ENCODE results near the gene IRF2.
A peak's percentile ranks its signal among the peaks of the same experiment; 100 is the strongest.

The IRF2 gene

DNA sequence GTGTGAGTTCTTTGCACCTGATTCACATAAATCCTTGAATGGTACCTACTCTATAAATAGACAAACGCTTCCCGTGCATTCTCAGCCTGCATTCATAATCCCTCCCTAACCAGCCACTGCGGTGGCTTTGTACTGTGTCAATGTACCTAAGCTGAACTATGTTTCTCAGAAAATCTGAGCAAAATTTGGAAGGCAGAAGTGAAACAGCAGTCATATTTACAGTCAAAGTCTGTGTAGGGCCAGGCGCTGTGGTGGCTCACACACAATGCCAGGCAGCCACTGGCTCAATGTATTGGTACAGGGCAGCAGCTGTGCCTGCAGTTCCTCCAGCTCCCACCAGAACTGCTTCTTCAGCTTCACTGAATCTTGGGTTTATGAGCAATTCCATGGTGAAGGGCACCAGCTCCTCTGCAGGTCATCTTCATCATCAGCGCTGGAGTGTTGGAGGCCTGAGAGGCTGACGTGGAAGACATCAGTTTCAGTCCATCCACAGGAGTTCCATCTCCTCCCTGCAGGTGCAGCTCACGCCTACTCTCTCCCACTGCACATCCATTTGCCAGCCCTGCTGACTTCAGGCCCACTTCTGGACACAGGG lies 32.3 kb upstream of the IRF2 start:
- DNase-seq (ENCODE audit: low read depth): no peak
- no peak overlapping the region for H3K4me3 ChIP-seq (ENCODE audit: control insufficient read depth, low read depth, low read length)
- TF ChIP-seq CTCF (conservative IDR thresholded peaks at IDR 0.05; ENCODE audit: control insufficient read depth, insufficient read depth, low read depth, low read length): no peak

DNA sequence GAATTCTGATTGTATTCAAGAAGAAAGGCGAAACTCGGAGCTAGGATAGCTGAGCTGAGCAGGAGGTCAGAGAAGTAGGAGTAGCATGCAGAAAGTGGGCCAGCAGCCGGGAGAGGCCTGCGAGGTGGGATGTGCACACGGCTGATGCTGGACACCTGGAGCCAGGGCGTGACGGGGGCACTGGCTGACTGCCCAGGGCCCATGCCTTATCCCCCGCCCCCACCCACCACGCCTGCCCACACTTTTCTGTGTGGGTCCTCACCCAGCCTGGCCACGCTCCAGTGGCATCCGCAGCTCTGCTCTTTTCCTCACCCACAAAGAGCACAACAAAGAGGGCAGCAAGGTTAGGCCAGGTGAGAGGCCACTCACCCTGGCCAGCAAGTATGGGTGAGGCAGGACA lies 30.0 kb upstream of the IRF2 start:
- no peak for TF ChIP-seq CTCF (conservative IDR thresholded peaks at IDR 0.05; ENCODE audit: control insufficient read depth, insufficient read depth, low read depth, low read length)
- no peak overlapping the region for H3K4me3 ChIP-seq (ENCODE audit: control insufficient read depth, low read depth, low read length)
- DNase-seq (ENCODE audit: low read depth): no peak

- DNase-seq (ENCODE audit: low read depth): peak; percentile 11
- no peak overlapping the region for H3K4me3 ChIP-seq (ENCODE audit: control insufficient read depth, low read depth, low read length)
- TF ChIP-seq CTCF (conservative IDR thresholded peaks at IDR 0.05; ENCODE audit: control insufficient read depth, insufficient read depth, low read depth, low read length): no peak
Measured at GRCh38 chr4:184503869-184504300, 29.5 kb upstream of the IRF2 start.

DNA sequence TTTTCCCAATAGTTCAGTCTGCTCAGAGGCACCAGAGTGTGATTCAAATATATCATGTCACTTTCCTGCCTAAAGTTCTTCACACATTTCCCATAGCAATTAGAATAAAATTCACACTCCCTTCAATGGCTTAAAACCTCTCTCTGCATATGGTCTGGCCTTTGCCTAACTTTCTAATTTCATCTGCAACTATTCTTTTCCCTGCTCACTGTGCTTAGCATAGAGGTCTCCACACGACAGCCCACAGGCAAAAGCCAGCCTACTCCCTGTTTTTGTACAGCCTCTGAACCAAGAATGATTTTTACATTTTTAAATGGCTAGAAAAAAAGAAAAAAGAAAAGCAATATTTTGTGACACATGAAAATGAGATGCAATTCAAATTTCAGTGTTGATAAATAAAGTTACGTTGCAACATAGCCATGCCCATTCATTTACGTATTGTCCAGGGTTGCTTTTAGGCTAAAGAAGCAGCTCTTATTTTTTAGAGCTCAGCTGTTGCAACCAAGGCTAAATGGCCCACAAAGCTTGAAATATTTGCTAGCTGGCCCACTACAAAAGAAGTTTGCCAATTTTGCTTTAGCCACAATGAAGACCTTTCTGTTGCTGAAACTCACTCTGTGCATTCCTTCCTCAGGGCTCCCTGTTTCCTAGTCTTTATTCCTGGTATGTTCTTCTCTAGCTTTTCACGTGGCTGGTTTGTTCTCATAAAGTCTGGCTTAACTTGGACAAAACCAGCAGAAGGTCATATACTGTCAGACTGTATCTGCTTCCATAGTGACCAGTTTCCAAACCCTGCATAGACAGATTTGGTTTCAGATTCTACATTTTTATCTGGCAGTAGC lies 26.6 kb upstream of the IRF2 start:
- DNase-seq (ENCODE audit: low read depth): no peak
- no peak overlapping the region for H3K4me3 ChIP-seq (ENCODE audit: control insufficient read depth, low read depth, low read length)
- no peak for TF ChIP-seq CTCF (conservative IDR thresholded peaks at IDR 0.05; ENCODE audit: control insufficient read depth, insufficient read depth, low read depth, low read length)

DNA sequence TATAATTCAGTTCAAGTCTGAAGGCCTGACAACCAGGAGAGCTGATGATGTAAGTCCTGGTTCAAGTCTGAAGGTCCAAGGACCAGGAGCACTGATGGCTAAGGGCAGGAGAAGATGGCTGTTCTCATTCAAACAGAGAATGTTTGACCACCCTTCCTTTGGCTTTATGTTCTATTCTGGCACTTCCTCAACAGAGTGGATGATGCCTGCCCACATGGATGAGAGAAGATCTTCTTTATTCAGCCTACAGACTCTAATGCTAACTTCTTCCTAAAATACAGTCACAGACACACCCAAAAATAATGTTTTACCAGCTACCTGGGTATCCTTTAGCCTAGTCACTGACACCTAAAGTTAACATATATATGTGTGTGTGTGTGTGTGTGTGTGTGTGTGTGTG lies 25.6 kb upstream of the IRF2 start:
- TF ChIP-seq CTCF (conservative IDR thresholded peaks at IDR 0.05; ENCODE audit: control insufficient read depth, insufficient read depth, low read depth, low read length): no peak

GRCh38 chr4:184498598-184498997 lies 24.2 kb upstream of the IRF2 start:
- TF ChIP-seq CTCF (conservative IDR thresholded peaks at IDR 0.05; ENCODE audit: control insufficient read depth, insufficient read depth, low read depth, low read length): no peak
- no peak for DNase-seq (ENCODE audit: low read depth)
- H3K4me3 ChIP-seq (ENCODE audit: control insufficient read depth, low read depth, low read length): no peak overlapping the region

More for the DNA sequence above, 25.6 kb upstream of the IRF2 start:
- DNase-seq (ENCODE audit: low read depth): no peak
- H3K4me3 ChIP-seq (ENCODE audit: control insufficient read depth, low read depth, low read length): no peak overlapping the region
